ENCODE measurements around the gene CST5.
"Not testable (repeated sequence)": the region's sequence is repeated elsewhere in the genome, so short reads cannot be mapped to it uniquely, and the experiment has no call there.

The CST5 gene

DNA sequence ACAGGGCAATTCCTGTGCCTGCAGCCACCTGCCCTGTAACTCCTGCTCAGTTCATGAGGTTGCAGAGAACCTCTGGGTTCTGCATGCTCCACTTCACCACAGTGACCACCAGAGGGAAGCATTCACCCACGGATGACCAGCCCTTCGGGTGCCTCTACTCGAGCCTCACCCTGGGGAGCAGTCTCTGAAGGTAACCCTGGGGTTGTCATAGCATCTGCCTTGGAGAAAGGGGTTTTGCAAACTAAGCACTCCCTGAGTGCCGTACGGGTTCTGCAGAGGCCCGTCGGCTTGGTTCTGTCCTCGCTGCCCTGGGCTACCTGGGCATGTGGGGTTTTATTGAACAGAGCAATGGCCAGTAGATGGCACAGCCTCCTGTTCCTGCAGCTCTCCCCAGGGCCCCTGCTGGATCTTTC, 10.2 kb upstream of the CST5 start:
- peak; percentile 33 for DNase-seq (ENCODE audit: low read depth, low spot score)

DNA sequence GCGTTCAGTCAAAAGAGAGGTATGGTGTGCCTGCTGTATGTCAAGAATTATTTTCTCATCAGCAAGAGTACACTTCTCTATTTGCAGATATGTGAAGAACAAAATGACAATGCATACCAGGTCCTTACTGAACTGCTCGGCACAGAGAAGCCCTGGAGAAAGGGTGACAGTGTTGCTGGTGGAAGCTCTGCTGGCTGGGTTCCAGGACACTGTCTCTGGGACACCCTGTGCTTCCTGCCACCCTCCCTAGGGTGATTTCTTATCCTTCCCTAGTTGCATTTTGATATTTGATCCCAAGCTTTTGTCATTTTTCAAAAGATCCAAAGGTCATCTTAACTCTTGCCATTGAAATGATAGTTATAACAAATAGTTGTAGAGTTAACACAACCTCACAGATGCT, 8.3 kb upstream of the CST5 start:
- no peak for DNase-seq (ENCODE audit: low read depth, low spot score)

DNA sequence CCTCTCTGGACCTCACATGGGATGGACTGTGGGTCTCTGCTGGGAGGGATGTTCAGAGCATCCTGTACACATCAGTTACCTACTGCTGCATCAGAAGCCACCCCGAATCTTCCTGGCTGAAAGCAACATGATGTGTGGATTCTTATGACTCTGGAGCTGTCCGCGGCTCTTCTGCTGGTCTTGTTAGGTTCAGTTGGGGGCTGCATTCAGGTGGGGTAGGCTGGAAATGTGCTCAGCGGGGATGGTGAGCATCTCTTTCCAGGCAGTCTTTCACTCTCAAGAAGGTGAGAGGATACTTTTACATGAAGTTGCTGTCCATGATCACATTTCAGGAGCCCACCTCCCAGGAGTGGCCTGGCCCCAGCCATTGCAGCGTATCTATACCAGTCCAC, 5.2 kb upstream of the CST5 start:
- no peak for DNase-seq (ENCODE audit: low read depth, low spot score)

DNA sequence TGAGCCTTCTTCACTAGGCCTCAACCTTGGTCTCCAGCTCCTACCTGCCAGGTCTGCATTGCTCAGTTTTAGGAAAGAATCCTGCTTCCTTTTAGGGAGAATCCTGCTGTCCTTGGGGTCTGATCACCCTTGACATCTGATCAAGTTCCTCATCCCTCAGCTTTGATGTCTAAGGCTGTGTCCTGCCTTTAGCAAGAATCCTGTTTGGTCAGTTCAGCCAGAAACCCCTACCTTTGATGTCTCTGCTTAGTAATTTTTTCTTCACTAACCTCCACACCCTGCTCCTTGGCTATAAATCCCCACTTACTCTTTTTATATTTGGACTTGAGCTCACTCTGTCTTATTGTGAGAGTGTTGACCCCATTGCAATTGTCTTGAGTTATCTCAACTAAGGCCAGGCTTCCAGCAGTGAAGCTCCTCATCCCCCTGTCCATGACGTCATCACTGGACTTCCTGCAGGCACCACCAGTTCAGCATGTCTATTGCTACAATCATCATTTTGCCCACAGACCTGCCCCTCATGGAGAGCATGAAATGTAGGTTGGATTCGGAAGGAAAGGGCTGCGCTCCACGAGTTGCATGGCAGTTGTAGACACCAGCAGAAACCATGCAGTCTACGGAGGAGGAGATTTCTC, 4.7 kb upstream of the CST5 start:
- no peak for DNase-seq (ENCODE audit: low read depth, low spot score)

DNA sequence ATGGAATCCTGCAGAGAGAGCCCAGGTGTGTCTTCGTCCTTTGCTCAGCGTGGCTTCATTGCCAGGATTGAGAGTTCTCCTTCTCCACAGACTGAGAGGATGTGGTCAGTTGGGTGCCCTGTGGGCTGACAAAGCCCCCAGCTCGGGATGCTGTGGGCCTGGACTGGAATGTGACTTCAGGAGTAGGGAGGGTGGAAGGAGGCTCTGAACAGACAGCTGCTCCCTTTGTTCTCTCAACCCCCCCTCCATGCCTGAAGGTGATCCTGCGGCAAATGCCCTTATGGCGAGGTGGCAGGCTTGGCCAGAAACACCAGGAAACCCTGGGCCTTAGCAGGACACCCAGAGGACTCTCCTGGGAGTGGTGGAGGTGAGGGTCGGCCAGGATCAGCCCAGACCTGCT, 1.8 kb upstream of the CST5 start:
- DNase-seq (ENCODE audit: low read depth, low spot score) = no peak

DNA sequence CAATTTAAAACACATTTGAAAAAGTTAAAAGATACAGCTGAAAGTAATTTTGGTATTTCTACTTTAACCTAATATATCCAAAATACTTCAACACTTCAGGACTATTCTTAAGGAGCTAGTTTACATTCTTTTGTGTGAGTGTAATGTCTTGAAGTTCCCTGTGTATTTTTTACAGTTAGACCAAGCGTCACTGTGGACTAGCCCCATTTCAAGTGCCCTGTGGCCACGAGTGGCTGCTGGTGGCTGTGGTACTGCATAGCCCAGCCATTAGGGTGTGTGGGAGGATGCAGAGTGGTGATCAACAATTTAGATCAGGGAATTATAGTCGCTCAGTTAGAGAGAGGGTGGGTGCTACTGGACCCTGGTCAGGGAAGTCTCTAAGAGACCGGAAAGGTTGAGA, 869 bp upstream of the CST5 start:
- no peak for DNase-seq (ENCODE audit: low read depth, low spot score)

DNA sequence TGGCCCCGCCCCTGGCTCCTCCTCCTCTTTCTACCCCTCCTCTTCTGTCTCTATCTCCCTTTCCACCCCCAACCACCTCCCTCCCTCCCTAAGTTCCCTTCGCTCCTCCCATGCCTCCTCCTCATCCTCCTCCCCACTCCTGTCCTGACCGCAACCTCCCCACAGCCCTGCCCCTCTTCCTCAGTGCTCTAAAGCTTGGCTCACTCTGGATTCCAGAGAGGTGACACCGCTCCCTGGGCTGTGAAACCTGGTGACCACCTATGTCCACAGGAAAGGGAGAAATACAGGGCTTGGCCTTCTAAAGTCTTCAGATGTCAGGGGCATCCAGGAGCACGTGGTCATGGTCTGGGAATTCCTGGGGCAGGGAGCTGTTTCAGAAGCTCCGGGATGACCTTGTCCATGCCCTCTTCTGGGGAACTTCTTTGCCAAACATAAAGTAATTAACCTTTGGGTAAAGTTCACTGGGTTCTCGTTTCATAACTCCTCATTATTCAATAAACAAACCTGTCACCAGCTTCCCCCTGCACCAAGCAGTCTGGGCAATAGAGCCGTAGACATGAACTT, 345 bp upstream of the CST5 start:
- no peak for DNase-seq (ENCODE audit: low read depth, low spot score)

DNA sequence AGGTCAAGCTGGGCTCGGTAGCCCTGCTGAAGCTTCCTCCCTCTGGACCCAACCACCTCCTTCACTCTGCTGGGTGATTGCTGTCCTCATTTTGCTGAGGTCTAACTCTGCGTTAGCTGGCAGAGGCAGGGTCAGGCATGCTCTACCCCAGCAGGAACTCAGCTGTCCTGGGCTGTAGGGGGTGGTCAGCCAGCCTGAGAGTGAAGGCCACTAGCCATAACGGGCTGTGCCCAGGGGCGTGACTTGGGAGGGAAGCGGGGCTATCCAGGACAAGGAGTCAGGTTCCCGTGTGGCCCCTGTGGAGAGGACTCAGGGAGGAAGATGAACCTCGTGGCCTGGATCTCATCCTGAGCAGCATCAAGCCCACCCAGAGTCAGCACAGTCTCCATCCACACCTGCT, 761 bp downstream of the CST5 start:
- DNase-seq (ENCODE audit: low read depth, low spot score) = no peak

DNA sequence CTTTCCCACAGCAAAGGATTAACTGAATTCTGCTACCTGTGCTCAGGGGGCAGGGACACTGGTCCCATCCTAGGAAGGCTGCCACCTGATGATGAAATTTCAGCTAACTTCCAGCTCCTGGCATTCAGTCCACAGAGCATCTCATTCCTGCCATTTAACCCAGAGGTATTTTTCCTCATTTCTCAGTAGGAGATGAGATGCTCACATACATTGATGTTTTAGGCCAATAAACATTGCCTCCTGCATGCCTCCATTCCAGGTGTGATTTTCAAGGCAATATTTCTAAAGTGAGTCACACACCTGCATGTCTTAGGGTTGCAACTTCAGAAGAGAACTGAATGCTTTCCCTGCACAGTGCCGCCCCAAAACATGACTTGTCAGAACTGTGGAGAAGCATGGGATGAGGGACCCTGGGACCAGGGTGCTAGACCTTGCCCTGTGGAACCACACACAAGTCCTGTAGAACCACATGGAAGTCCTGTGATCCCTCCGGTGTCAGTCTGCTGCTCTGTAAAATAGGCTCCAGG, 1.5 kb downstream of the CST5 start:
- not testable (repeated sequence) for DNase-seq (ENCODE audit: low read depth, low spot score)

DNA sequence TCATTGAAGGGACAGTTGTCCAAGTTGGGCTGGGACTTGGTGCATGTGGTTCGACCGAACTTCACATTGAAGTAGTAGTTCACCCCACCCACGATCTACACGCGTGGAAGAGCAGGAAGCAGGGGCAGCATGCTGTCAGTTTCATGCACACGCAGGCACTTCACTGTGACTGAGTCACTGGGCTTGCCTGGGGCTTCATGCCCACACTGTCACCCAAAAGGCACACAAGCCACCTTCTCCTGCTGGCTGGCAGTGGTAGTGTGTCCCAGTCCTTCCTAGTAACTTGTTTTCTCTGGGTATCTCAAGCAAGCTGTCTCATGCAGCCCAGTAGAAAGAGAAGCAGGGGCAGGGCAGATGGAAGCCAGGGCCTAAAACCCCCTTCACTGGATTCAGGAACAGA, 2.0 kb downstream of the CST5 start:
- DNase-seq (ENCODE audit: low read depth, low spot score) = no peak

DNA sequence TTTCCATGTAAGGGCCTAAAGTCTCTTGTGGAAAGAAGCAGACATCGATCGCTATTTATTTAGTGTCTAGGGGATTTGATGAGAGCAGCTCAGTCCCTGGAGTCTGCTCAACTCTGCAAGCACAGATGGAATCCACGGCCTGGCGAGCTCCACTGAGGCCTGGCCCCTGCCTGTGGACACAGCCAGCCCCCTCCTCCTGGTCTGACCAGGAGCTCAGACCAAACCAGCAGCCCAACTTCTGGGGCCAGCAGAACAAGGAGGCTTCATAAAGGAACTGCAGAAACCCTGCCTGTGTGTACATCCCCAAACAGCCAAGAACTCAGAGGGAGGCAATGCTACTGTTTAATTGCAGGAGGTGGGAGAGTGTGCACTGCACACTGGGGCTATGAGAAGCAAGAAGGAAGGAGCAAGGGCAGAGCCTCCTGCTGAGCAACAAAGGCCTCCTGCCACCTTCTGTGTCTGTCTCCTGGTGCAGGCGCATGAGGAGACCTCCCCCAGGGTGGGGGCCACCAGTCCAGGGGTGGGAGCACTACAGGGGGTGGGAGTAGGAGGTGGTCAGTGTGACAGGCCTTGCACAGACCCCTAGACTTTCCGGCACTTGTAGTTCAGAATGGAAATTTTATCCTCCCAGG, 3.8 kb downstream of the CST5 start:
- DNase-seq (ENCODE audit: low read depth, low spot score) = no peak

DNA sequence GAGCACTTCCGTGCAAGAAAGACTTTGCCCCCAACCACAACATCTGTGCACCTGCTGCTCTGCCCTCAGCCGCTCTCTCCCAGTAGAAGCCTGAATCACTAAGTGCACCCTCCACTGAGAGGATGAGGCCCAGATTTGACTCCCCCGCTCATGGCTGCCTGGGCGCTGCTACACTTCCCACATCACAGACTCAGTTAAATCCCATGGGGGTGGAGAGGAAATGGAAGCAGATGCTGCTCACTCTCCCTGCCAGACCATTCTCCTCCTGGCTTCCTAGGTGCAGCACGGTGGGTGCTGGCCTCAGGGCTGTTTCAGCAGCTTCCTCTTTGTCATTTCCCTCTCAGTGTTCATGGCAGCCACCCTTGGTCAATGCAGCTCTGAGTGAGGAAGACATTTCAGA, 4.8 kb downstream of the CST5 start:
- no peak for DNase-seq (ENCODE audit: low read depth, low spot score)

DNA sequence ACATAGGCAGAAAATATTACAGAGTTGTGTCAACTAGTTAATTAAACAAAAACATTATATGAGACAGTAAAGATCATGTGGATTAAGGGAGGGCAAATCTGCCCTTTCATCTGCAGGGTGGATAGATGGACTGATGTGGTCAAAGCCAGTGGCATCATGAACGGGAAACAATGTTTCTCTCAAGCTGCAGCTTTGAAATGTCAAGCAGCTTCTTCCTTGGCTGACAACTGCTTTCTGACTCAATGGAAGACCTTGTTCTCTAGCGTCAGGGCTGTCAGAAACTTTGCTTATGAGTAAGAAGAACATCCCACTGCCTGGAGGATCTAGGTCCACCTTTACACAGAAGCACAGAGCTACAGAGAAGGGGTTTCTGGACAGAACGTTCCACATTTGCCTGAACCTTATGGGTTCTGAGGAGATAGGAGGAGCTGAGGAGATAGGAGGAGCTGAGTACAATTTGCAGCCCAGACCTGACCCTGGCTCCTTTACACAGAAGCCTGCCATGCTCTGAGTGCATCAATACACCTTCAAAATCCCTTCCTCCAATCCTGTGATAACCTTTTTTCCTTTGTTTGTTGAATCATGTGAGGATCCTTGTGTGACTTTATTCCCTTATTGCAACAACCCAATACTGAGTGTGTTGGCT, 6.1 kb downstream of the CST5 start:
- DNase-seq (ENCODE audit: low read depth, low spot score) = no peak

DNA sequence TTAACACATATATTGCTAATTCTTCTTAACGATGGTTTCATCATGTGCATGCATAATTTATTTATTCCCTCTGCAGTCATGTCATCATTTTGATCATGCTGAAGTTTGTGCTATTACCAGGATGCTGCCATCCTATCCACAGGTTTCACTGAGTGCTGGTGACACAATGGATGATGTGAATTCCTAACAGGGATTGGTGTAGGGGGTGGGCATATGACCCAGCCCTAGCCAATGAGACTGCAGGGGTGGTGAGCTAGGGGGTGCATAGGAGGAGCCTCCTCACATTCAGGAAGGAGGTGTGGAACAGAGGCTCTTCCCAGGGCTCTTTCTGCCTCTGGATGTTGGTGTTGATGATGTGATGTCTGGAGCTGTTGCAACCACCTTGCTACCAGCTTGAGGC, 7.5 kb downstream of the CST5 start:
- DNase-seq (ENCODE audit: low read depth, low spot score) = no peak

DNA sequence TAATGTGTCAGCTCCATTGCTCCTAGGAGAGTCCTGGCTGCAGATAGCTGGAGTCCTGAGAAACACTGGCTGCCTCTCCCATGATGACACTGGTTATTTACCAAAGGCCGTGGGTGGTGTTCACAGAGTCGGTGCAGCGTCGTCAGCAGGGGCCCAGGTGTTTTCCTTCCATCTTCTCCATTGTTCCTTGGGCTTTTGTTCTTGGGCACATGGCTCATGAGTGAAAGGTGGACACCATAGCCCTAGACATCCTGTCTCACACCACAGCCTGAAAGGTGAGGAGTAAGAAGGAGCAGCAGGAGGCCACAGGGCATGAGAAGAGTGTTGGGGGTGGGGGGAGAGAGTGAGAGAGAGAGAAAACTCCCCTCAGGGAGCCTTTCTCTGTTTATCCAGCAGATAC, 9.1 kb downstream of the CST5 start:
- DNase-seq (ENCODE audit: low read depth, low spot score) = no peak

DNA sequence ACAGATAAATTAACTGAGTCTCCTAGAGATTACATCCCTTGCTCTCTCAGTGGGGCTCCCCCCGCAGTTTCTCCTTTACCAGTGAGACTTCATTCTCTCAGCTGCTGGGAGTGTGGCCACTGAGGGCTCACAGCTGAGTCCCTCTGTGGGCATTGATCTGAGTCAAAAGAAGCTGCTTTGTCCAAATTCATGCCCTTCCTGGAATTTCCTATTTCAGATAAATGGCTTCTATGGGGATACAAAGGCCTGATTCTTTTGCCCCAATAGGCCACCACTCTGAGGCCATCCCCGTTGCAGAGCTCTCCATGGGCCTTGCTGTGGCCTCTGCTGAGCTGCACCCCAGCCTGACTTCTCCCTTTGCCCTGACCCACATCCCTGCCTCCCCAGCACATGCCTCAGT, 10.0 kb downstream of the CST5 start:
- no peak for DNase-seq (ENCODE audit: low read depth, low spot score)

DNA sequence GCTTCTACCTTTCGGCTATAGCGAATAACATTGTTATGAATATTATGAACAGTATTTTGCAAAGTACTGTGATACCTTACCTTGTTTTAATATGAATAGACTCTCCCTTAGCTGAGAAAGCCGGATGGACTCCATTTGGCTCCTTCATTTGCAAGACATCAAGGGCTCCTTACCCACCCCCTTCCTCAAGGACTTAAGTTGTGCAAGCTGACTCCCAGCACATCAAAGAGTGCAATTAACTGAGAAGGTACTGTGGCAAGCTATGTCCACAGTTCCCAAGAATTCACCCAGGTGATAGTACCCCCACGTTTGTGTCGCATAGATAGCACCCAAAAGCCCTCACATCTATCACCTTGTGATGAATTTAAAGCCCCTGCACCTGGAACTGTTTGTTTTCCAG, 11.2 kb downstream of the CST5 start:
- no peak for DNase-seq (ENCODE audit: low read depth, low spot score)

DNA sequence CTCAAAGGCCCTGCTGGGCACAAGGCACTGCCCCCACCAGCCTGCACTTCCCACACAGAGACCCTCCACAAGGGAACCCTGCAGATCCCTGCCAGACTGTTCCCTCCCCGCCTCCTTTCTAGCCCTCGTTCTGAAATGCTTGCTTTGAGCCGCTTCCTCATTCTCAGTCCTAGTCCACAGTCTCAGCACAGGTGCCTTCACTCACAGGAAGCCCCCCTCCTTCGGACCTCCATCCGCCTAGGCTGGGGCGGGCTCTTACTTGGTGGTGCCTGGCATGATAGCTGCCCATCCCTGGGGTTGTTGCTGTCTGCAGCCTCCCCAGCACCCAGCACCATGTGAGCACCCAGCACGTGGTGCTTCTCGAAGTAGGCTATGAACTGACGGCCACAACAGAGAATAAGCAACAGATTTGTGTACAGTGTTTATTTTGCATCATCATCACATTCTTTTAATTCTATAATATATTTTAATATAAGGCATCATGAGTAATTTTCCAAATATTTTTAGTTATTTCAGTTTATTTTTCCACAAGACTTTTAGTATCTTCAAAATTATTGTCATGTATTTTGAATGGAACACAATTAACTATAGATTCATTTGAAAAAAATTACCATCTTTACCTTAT, 12.3 kb downstream of the CST5 start:
- no peak for DNase-seq (ENCODE audit: low read depth, low spot score)

DNA sequence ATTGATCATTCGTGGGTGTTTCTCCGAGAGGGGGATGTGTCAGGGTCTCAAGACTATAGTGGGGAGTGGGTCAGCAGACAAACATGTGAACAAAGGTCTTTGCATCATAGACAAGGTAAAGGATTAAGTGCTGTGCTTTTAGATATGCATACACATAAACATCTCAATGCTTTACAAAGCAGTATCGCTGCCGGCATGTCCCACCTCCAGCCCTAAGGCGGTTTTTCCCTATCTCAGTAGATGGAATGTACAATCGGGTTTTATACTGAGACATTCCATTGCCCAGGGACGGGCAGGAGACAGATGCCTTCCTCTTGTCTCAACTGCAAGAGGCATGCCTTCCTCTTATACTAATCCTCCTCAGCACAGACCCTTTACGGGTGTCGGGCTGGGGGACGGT, 18.8 kb downstream of the CST5 start:
- DNase-seq (ENCODE audit: low read depth, low spot score) = not testable (repeated sequence)

DNA sequence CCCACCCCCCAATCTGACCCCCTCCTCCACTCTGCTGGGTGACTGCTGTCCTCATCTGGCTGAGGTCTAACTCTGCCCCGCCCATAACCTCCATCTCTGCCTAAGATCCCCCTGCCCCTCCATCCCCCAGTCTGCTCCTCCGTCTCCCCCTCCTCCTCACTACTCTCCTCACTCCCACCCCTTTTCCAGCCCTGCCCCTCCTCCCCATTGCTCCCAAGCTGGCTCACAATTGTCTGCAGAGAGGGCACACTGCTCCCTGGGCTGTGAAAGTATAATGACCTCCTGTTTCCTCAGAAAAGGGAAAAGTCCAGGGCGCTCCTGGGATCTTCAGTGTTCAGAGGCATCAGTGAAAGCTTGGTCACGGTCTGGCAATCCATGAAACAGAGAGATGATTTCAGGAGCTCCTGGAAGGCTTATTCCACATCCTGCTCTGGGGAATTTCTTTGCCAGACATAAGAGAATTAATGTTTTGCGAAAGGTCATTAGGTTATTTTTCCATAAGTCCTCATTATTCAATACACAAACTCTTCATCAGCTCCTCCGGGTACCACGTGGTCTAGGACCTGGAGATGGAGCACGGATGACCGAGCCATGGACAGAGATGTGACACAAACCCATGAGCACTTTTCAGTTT, 21.5 kb downstream of the CST5 start:
- no peak for DNase-seq (ENCODE audit: low read depth, low spot score)

DNA sequence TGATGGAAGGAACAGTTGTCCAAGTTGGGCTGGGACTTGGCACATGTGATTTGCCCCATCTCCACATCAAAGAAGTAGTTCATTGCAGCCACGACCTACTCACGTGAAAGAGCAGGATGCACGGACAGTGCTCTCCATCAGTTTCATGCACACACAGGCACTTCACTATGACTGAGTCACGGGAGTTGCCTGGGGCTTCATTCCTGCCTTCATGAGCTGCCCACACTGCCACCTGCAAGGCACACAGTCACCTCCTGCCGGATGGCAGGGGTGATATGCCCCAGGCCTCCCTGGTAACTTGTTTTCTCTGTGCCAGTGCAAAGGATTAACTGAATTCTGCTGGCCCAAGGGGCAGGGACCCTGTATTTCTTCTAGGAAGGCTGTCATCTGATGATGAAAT, 22.8 kb downstream of the CST5 start:
- DNase-seq (ENCODE audit: low read depth, low spot score) = no peak

DNA sequence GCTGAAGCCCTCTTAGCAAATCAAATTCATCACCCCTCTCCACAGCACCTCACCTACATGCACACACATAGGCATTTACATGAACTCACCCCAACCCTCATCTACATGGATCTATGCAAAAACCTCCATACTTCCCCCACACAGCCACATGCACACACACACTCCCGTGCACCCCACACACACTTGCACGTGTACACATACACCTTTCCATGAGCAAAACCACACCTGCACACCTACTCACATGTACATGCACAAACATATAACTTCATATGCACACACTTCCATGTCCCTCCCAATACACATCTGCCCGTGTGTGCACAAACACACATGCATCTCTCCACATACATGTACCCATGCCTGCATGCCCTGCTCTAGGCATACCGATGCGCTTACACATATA, 23.3 kb downstream of the CST5 start:
- DNase-seq (ENCODE audit: low read depth, low spot score) = no peak
